Testis (tissue), 2 donors: ENCODE measurements around the gene KIF5C.

Experiments used
- POLR2A ChIP-seq: fragments of 450-650 bp; IDR thresholded peaks from one replicate; pipeline ENCODE4 v1.6.1; 2017; ENCODE audit warnings: antibody characterized with exemption, mild to moderate bottlenecking, moderate library complexity
- TF ChIP-seq, protein P1 (sequence below), 3 experiments: fragments of 450-650 bp in 2 of 3; fragments of 200-600 bp in 1 of 3; sonication (generic) in 1 of 3; IDR thresholded peaks; one replicate each; pipeline ENCODE4 v1.5.1; 2016 to 2019; ENCODE audit warnings: antibody characterized with exemption in 3 of 3, mild to moderate bottlenecking in 2 of 3, moderate library complexity in 1 of 3

DNA sequence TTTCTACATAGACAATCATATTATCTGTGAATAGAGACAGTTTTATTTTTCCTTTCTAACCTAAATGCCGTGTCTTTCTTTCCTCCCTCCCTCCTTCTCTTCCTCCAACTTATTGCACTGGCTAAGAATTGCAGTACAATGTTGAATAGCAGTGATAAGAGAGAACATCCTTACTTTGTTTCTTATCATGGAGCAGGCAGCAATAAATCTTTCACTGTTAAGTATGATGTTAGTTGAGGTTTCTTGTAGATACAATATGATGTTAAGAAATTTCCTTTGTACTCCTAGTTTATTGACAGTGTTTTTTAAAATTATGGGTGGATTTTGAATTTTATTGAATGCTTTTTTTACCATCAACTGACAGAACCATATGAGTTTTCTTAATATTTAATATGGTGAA is 169.5 kb downstream of the KIF5C start:
- TF ChIP-seq, protein P1, sequence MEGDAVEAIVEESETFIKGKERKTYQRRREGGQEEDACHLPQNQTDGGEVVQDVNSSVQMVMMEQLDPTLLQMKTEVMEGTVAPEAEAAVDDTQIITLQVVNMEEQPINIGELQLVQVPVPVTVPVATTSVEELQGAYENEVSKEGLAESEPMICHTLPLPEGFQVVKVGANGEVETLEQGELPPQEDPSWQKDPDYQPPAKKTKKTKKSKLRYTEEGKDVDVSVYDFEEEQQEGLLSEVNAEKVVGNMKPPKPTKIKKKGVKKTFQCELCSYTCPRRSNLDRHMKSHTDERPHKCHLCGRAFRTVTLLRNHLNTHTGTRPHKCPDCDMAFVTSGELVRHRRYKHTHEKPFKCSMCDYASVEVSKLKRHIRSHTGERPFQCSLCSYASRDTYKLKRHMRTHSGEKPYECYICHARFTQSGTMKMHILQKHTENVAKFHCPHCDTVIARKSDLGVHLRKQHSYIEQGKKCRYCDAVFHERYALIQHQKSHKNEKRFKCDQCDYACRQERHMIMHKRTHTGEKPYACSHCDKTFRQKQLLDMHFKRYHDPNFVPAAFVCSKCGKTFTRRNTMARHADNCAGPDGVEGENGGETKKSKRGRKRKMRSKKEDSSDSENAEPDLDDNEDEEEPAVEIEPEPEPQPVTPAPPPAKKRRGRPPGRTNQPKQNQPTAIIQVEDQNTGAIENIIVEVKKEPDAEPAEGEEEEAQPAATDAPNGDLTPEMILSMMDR (IDR thresholded peaks at IDR 0.05), result no peak
- TF ChIP-seq POLR2A, result no peak
